ENCODE results near the gene LSM3. TPM values are rescaled to one million over a fixed set of nuclear protein-coding genes. Genes with fewer than 3 reads are reported as not detected.

LSM3 gene
- total and polyA plus RNA-seq, 4 donors, result 8.7 to 18.5 (median 15.5) TPM

DNA sequence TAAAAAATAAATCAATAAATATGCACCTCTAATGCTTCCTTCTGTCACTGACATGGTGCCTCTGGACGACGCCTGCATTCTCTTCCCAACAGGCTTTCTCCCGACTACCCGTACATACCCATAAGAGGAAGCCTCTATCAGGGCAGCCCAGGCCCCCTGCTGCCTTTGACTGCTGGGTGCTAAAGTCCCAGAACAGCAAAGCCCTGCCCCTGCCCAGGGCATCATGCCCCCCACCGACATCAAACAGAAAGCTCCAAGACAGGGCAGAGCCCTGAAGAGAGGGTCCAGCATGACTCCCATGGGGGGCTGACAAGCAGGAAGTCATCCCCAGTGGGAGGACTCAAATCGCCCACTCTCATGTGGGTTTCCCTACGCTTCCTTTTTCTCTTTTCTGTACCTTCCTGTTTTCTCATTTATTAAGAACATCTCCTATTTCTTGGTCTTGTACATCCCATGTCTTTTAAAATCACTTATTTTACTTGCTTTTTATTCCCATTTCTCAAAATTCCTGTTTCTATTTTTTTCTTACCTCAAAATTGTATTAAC lies 23.6 kb upstream of the LSM3 start:
- Histone ChIP-seq H3K27me3 (ENCODE audit: control insufficient read depth, insufficient read depth, low read length) (no peaks in the 10 kb centered on the region), H3K27ac (ENCODE audit: low read depth, low read length) (no peak overlapping the region), H3K9me3 (ENCODE audit: control insufficient read depth, insufficient read depth, low read length) (no peaks in the 10 kb centered on the region), H3K4me1 (ENCODE audit: control insufficient read depth, insufficient read depth, low read length) (no peaks in the 10 kb centered on the region), H3K4me3 (ENCODE audit: low read depth, low read length) (no peak overlapping the region), H3K36me3 (ENCODE audit: control insufficient read depth, insufficient read depth, low read length) (peaks cover 66% of the 10 kb centered on the region)
- no peak for DNase-seq (ENCODE audit: low read depth in 4 of 6, low spot score in 6 of 6)
- 87% methylated on average over 7 of the region's 7 CpGs for WGBS (ENCODE audit: insufficient coverage)

DNA sequence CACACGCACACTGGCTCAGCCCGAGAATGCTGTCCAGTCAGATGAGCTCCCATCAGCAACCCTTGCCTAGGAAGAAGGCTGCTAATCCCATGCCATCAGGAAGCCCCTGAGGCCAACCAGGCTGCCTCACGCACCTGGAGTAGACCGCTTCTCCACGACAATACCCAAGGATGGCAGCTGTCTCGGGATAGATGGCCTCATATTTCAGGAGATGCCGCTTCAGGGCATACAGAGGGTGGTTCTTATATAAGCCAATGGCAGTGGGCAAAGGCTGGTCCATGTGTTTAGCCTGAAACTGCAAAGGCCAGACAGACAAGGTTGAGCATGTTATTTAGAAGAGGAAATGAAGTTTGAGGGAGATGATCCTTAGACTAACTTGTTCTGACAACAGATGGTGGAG lies 22.4 kb upstream of the LSM3 start:
- peaks cover 56% of the 10 kb centered on the region for H3K36me3 ChIP-seq (ENCODE audit: control insufficient read depth, insufficient read depth, low read length)
- H3K4me3 ChIP-seq (ENCODE audit: low read depth, low read length), result no peak overlapping the region
- H3K27ac ChIP-seq (ENCODE audit: low read depth, low read length), result no peak overlapping the region
- no peaks in the 10 kb centered on the region for H3K9me3 ChIP-seq (ENCODE audit: control insufficient read depth, insufficient read depth, low read length)
- no peaks in the 10 kb centered on the region for H3K27me3 ChIP-seq (ENCODE audit: control insufficient read depth, insufficient read depth, low read length)
- 94% methylated on average over 7 of the region's 7 CpGs for WGBS (ENCODE audit: insufficient coverage)
- no peaks in the 10 kb centered on the region for H3K4me1 ChIP-seq (ENCODE audit: control insufficient read depth, insufficient read depth, low read length)
- DNase-seq (ENCODE audit: low read depth in 4 of 6, low spot score in 6 of 6), result no peak

GRCh38 chr3:14156843-14157561 lies 21.6 kb upstream of the LSM3 start:
- Histone ChIP-seq H3K9me3 (ENCODE audit: control insufficient read depth, insufficient read depth, low read length) (peaks cover 4% of the 10 kb centered on the region), H3K27ac (ENCODE audit: low read depth, low read length) (no peak overlapping the region), H3K27me3 (ENCODE audit: control insufficient read depth, insufficient read depth, low read length) (no peaks in the 10 kb centered on the region), H3K36me3 (ENCODE audit: control insufficient read depth, insufficient read depth, low read length) (peaks cover 50% of the 10 kb centered on the region), H3K4me3 (ENCODE audit: low read depth, low read length) (no peak overlapping the region), H3K4me1 (ENCODE audit: control insufficient read depth, insufficient read depth, low read length) (no peaks in the 10 kb centered on the region)
- DNase-seq (ENCODE audit: low read depth in 4 of 6, low spot score in 6 of 6), result no peak
- 92% methylated on average over 5 of the region's 13 CpGs for WGBS (ENCODE audit: insufficient coverage)

GRCh38 chr3:14157951-14158350 lies 20.7 kb upstream of the LSM3 start:
- H3K36me3 ChIP-seq (ENCODE audit: control insufficient read depth, insufficient read depth, low read length), result peaks cover 40% of the 10 kb centered on the region
- 95% methylated on average over 9 of the region's 9 CpGs for WGBS (ENCODE audit: insufficient coverage)
- H3K4me3 ChIP-seq (ENCODE audit: low read depth, low read length), result no peak overlapping the region
- no peak for DNase-seq (ENCODE audit: low read depth in 4 of 6, low spot score in 6 of 6)
- peaks cover 5% of the 10 kb centered on the region for H3K9me3 ChIP-seq (ENCODE audit: control insufficient read depth, insufficient read depth, low read length)
- H3K27ac ChIP-seq (ENCODE audit: low read depth, low read length), result no peak overlapping the region
- H3K4me1 ChIP-seq (ENCODE audit: control insufficient read depth, insufficient read depth, low read length), result no peaks in the 10 kb centered on the region
- H3K27me3 ChIP-seq (ENCODE audit: control insufficient read depth, insufficient read depth, low read length), result no peaks in the 10 kb centered on the region

- Histone ChIP-seq H3K9me3 (ENCODE audit: control insufficient read depth, insufficient read depth, low read length) (peaks cover 5% of the 10 kb centered on the region), H3K27ac (ENCODE audit: low read depth, low read length) (no peak overlapping the region), H3K27me3 (ENCODE audit: control insufficient read depth, insufficient read depth, low read length) (no peaks in the 10 kb centered on the region), H3K4me1 (ENCODE audit: control insufficient read depth, insufficient read depth, low read length) (no peaks in the 10 kb centered on the region), H3K4me3 (ENCODE audit: low read depth, low read length) (no peak overlapping the region), H3K36me3 (ENCODE audit: control insufficient read depth, insufficient read depth, low read length) (peaks cover 37% of the 10 kb centered on the region)
- 98% methylated on average over 14 of the region's 14 CpGs for WGBS (ENCODE audit: insufficient coverage)
- no peak for DNase-seq (ENCODE audit: low read depth in 4 of 6, low spot score in 6 of 6)
Measured at GRCh38 chr3:14158370-14158769, 20.2 kb upstream of the LSM3 start.

- Histone ChIP-seq H3K4me1 (ENCODE audit: control insufficient read depth, insufficient read depth, low read length) (no peaks in the 10 kb centered on the region), H3K9me3 (ENCODE audit: control insufficient read depth, insufficient read depth, low read length) (peaks cover 5% of the 10 kb centered on the region), H3K36me3 (ENCODE audit: control insufficient read depth, insufficient read depth, low read length) (peaks cover 33% of the 10 kb centered on the region), H3K27me3 (ENCODE audit: control insufficient read depth, insufficient read depth, low read length) (no peaks in the 10 kb centered on the region), H3K4me3 (ENCODE audit: low read depth, low read length) (no peak overlapping the region), H3K27ac (ENCODE audit: low read depth, low read length) (no peak overlapping the region)
- 100% methylated on average over 6 of the region's 8 CpGs for WGBS (ENCODE audit: insufficient coverage)
- DNase-seq (ENCODE audit: low read depth in 4 of 6, low spot score in 6 of 6), result no peak
Measured at GRCh38 chr3:14159426-14159825, 19.2 kb upstream of the LSM3 start.

DNA sequence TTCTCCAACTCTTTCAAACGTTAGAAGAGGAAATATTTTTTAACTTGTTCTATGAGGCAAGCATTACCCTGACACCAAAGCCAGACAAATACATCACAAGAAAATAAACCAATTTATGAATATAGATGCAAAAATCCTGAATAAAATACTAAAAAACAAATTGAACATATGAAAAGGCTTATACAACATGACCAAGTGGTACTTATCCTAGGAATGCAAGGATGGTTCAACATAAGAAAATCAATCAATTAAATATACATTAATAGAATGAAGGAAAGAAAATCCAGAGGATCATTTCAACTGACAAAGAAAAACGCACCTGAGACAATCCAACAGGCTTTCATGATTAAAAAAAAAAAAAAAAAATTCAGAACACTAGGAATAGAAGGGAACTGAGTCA lies 17.3 kb upstream of the LSM3 start:
- no CpG with 5 or more reads among the region's 2 CpGs for WGBS (ENCODE audit: insufficient coverage)
- no peaks in the 10 kb centered on the region for H3K27me3 ChIP-seq (ENCODE audit: control insufficient read depth, insufficient read depth, low read length)
- peaks cover 5% of the 10 kb centered on the region for H3K9me3 ChIP-seq (ENCODE audit: control insufficient read depth, insufficient read depth, low read length)
- H3K27ac ChIP-seq (ENCODE audit: low read depth, low read length), result no peak overlapping the region
- H3K4me3 ChIP-seq (ENCODE audit: low read depth, low read length), result no peak overlapping the region
- peaks cover 43% of the 10 kb centered on the region for H3K36me3 ChIP-seq (ENCODE audit: control insufficient read depth, insufficient read depth, low read length)
- H3K4me1 ChIP-seq (ENCODE audit: control insufficient read depth, insufficient read depth, low read length), result no peaks in the 10 kb centered on the region
- no peak for DNase-seq (ENCODE audit: low read depth in 4 of 6, low spot score in 6 of 6)

DNA sequence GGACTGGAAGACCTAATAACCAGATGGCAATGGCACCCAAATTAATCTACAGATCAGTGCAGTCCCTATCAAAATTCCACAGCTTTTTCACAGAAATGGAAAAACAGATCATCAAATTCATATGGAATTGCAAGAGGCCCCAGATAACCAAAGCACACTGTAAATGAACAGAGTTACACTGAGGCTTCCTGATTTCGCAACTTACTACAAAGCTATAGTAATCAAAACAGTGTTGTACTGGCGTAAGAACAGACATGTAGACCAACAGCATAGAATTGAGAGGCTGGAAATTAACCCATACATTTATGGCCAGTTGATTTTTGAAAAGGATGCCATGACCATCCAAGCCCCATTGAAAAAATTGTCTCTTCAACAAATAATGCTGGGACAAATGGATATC lies 16.4 kb upstream of the LSM3 start:
- DNase-seq (ENCODE audit: low read depth in 4 of 6, low spot score in 6 of 6), result no peak
- no peak overlapping the region for H3K27ac ChIP-seq (ENCODE audit: low read depth, low read length)
- peaks cover 50% of the 10 kb centered on the region for H3K36me3 ChIP-seq (ENCODE audit: control insufficient read depth, insufficient read depth, low read length)
- no CpG with 5 or more reads among the region's 2 CpGs for WGBS (ENCODE audit: insufficient coverage)
- peaks cover 5% of the 10 kb centered on the region for H3K9me3 ChIP-seq (ENCODE audit: control insufficient read depth, insufficient read depth, low read length)
- no peaks in the 10 kb centered on the region for H3K4me1 ChIP-seq (ENCODE audit: control insufficient read depth, insufficient read depth, low read length)
- no peak overlapping the region for H3K4me3 ChIP-seq (ENCODE audit: low read depth, low read length)
- H3K27me3 ChIP-seq (ENCODE audit: control insufficient read depth, insufficient read depth, low read length), result no peaks in the 10 kb centered on the region

GRCh38 chr3:14166877-14167603 lies 11.6 kb upstream of the LSM3 start:
- H3K9me3 ChIP-seq (ENCODE audit: control insufficient read depth, insufficient read depth, low read length), result peaks cover under 1% of the 10 kb centered on the region
- no peaks in the 10 kb centered on the region for H3K27me3 ChIP-seq (ENCODE audit: control insufficient read depth, insufficient read depth, low read length)
- H3K36me3 ChIP-seq (ENCODE audit: control insufficient read depth, insufficient read depth, low read length), result peaks cover 56% of the 10 kb centered on the region
- no peaks in the 10 kb centered on the region for H3K4me1 ChIP-seq (ENCODE audit: control insufficient read depth, insufficient read depth, low read length)
- WGBS (ENCODE audit: insufficient coverage), result 78% methylated on average over 5 of the region's 9 CpGs
- no peak for DNase-seq (ENCODE audit: low read depth in 4 of 6, low spot score in 6 of 6)
- H3K4me3 ChIP-seq (ENCODE audit: low read depth, low read length), result no peak overlapping the region
- H3K27ac ChIP-seq (ENCODE audit: low read depth, low read length), result no peak overlapping the region

DNA sequence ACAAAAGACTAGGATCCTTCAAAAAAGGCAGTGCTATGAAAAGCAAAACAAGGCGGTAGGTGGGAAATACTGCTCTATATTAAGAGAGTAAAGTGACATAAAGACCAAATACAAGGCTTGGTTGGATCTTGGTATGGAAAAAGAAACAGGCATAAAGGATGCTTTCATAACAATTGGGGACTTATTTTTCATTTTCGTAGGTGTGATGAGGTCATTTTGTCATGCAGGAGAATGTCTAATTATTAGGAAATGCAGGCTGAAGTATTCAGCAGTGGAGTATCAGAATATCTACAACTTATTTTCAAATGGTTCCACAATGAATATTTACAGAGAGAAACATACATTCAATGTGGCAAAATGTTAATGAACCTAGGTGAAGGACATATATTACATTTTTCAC lies 9.2 kb upstream of the LSM3 start:
- H3K36me3 ChIP-seq (ENCODE audit: control insufficient read depth, insufficient read depth, low read length), result peaks cover 54% of the 10 kb centered on the region
- H3K4me1 ChIP-seq (ENCODE audit: control insufficient read depth, insufficient read depth, low read length), result no peaks in the 10 kb centered on the region
- H3K4me3 ChIP-seq (ENCODE audit: low read depth, low read length), result no peak overlapping the region
- no peaks in the 10 kb centered on the region for H3K27me3 ChIP-seq (ENCODE audit: control insufficient read depth, insufficient read depth, low read length)
- H3K9me3 ChIP-seq (ENCODE audit: control insufficient read depth, insufficient read depth, low read length), result no peaks in the 10 kb centered on the region
- no peak overlapping the region for H3K27ac ChIP-seq (ENCODE audit: low read depth, low read length)
- no peak for DNase-seq (ENCODE audit: low read depth in 4 of 6, low spot score in 6 of 6)
- WGBS (ENCODE audit: insufficient coverage), result no CpG with 5 or more reads among the region's 2 CpGs
